Rectal smooth muscle tissue (tissue), 1 donor: Measurements from ENCODE around the gene CTAGE9.
"Not testable (repeated sequence)": the region's sequence is repeated elsewhere in the genome, so short reads cannot be mapped to it uniquely, and the experiment has no call there.

ENCODE experiments used
- H3K27ac ChIP-seq: one replicate; pipeline ENCODE4 v1.7.0; 2013; ENCODE audit warnings: low read depth, low read length, inconsistent platforms
- H3K27me3 ChIP-seq: one replicate; pipeline ENCODE4 v1.7.0; 2013; ENCODE audit warnings: low read length; ENCODE audit not compliant: control insufficient read depth, insufficient read depth
- H3K36me3 ChIP-seq: one replicate; pipeline ENCODE4 v1.7.0; 2013; ENCODE audit warnings: low read length; ENCODE audit not compliant: control insufficient read depth, insufficient read depth
- H3K4me1 ChIP-seq: one replicate; pipeline ENCODE4 v1.7.0; 2013; ENCODE audit warnings: low read length; ENCODE audit not compliant: control insufficient read depth, insufficient read depth
- H3K4me3 ChIP-seq: one replicate; pipeline ENCODE4 v1.7.0; 2013; ENCODE audit warnings: low read length
- H3K9ac ChIP-seq: one replicate; pipeline ENCODE4 v1.7.0; 2013; ENCODE audit warnings: low read length

CTAGE9 gene, protein sequence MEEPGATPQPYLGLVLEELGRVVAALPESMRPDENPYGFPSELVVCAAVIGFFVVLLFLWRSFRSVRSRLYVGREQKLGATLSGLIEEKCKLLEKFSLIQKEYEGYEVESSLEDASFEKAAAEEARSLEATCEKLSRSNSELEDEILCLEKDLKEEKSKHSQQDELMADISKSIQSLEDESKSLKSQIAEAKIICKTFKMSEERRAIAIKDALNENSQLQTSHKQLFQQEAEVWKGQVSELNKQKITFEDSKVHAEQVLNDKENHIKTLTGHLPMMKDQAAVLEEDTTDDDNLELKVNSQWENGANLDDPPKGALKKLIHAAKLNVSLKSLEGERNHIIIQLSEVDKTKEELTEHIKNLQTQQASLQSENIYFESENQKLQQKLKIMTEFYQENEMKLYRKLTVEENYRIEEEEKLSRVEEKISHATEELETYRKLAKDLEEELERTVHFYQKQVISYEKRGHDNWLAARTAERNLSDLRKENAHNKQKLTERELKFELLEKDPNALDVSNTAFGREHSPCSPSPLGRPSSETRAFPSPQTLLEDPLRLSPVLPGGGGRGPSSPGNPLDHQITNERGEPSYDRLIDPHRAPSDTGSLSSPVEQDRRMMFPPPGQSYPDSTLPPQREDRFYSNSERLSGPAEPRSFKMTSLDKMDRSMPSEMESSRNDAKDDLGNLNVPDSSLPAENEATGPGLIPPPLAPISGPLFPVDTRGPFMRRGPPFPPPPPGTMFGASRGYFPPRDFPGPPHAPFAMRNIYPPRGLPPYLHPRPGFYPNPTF

DNA sequence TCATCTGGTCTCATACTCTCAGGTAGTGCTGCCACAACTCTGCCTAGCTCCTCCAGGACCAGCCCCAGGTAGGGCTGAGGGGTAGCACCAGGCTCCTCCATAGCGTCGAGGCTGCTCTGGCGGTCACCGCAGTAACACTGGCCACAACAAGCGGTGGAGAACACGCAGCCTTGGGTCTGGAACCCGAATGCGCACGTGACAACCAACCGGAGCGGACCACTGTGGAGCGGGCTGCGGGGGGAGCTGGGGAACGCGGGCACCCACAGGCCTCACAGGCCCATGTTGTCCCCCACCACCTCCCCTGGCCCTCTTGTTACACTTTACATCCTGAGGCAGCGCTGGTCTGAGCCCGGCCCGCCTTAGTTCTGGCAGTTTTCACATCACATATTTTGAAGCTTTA, at the start of gene CTAGE9:
Gene CTAGE9, minus strand, starts transcription at position 101 of the 400 bp plus-strand sequence. Its CDS starts 0 bp downstream, at position 101.
- not testable (repeated sequence) for H3K4me1 ChIP-seq, H3K36me3 ChIP-seq, H3K27ac ChIP-seq, H3K9ac ChIP-seq, H3K4me3 ChIP-seq, H3K27me3 ChIP-seq

DNA sequence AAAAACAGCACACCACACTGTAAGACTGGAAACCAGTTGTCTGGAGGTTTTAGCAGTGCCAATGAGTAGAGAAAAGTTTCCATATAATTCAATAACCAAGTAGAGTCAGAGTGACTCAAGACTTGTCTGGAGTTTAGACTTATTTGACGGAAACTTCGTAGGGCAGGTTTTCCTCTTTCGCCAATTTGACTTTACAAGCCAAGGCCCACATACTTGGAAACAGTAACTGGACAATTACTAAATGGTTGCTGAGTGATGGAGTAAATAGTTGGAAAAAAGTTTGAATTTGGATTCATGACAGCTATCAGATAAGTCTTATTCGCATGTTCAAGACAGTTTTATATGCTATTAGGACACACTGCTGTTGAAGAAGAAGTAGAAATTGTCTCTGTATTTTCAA, 48.1 kb upstream of the CTAGE9 start:
- Histone ChIP-seq H3K27me3 (no peaks in the 10 kb centered on the region), H3K36me3 (no peaks in the 10 kb centered on the region), H3K27ac (no peak overlapping the region), H3K9ac (no peak overlapping the region), H3K4me1 (no peaks in the 10 kb centered on the region), H3K4me3 (no peak overlapping the region)

DNA sequence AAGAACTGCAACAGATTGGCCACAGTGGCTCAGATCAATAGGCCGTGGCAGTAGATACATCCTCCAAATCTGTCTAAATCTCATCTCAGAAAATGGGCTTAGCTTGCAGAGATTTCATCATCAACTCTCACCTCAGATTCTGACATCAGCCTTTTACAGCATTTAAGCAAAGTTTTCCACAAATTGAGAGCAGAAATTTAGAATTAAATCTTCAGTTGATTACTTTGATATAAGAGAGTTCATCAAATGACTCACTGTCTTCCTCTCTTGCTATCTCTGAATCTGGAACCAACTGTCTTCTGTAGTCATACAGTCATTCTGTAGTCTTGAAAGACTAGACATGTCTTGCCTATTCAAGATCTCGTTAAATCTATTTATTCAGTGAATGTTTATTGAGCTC, 45.2 kb upstream of the CTAGE9 start:
- Histone ChIP-seq H3K27ac (no peak overlapping the region), H3K4me1 (no peaks in the 10 kb centered on the region), H3K9ac (no peak overlapping the region), H3K4me3 (no peak overlapping the region), H3K27me3 (no peaks in the 10 kb centered on the region), H3K36me3 (no peaks in the 10 kb centered on the region)

DNA sequence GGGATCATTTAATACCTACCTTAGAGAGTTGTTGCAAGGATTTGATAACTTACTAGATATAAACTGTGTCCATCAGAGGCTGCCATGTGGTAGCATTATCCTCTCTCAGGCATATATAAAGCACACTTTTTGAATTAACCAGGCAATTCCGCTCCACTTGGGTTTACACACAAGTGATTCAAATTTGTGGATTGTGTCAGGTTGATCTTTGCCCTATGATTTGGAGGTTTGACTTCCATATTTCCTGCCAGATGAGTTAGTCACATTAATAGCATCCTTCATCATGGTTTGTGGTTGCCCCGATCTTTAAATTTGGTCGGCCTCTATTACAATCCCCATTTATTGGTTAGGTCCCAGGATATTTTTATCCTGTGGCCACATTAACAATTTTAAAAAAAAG, 44.8 kb upstream of the CTAGE9 start:
- no peaks in the 10 kb centered on the region for H3K36me3 ChIP-seq
- H3K9ac ChIP-seq, result no peak overlapping the region
- no peaks in the 10 kb centered on the region for H3K4me1 ChIP-seq
- H3K27ac ChIP-seq, result no peak overlapping the region
- H3K4me3 ChIP-seq, result no peak overlapping the region
- no peaks in the 10 kb centered on the region for H3K27me3 ChIP-seq

DNA sequence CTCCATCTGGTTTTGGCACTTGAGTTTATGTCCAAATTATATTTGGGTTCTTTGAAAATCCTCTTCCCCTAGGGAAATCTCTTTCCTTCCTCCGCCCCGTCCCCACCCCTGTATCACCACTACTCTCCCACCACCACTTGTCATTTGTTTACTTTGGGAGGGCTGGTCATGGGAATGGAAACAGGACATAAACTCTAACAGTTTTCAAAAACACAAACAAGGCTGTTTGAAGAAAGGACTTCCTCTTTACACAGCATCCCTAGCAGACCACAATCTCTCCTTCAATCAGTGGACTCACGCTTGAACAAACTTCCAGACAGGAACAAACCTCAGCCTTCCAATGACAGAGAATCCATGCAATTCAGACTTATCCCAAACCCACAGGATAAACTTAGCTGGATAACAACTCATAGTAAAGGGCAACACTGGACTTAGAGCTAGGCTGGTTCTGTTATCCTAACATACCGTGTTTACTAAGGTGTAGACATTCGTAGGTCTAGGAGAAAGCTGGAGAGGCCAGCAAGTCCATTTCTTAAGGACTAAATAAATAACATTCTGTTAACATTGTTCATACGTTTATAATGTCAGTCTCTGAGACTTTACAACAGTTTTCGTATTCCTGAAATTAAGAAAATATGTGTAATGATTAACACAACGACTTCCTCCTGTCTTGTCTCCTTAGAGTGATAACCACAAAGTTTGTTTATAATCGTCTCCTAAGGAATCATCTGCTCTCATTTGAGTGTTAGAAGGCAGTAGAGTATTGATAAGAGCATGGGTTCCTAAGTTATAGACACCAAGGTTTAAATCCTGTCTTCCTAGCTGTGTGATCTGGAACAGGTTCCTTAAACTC, 44.1 kb upstream of the CTAGE9 start:
- Histone ChIP-seq H3K4me1 (no peaks in the 10 kb centered on the region), H3K9ac (no peak overlapping the region), H3K4me3 (no peak overlapping the region), H3K27ac (no peak overlapping the region), H3K36me3 (no peaks in the 10 kb centered on the region), H3K27me3 (no peaks in the 10 kb centered on the region)

DNA sequence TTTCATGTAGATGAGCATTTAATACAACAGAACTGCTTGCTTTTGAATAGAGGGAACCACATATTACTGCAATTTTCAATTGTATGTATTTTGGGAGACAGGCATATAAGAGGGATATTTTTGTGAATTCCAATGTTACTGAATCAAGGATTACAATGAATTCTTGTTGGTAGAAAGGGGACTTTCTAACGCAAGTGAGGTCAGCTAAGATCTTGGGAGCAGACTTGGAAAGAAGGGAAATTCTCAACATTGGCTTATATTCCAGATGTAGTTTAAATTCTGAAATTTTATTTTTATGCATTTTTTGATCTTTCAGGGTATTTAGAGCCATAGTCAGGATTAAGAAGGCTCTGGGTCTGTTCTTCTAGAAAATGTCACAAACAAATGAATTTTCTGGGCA, 43.3 kb upstream of the CTAGE9 start:
- Histone ChIP-seq H3K4me1 (no peaks in the 10 kb centered on the region), H3K4me3 (no peak overlapping the region), H3K9ac (no peak overlapping the region), H3K27me3 (no peaks in the 10 kb centered on the region), H3K27ac (no peak overlapping the region), H3K36me3 (no peaks in the 10 kb centered on the region)

DNA sequence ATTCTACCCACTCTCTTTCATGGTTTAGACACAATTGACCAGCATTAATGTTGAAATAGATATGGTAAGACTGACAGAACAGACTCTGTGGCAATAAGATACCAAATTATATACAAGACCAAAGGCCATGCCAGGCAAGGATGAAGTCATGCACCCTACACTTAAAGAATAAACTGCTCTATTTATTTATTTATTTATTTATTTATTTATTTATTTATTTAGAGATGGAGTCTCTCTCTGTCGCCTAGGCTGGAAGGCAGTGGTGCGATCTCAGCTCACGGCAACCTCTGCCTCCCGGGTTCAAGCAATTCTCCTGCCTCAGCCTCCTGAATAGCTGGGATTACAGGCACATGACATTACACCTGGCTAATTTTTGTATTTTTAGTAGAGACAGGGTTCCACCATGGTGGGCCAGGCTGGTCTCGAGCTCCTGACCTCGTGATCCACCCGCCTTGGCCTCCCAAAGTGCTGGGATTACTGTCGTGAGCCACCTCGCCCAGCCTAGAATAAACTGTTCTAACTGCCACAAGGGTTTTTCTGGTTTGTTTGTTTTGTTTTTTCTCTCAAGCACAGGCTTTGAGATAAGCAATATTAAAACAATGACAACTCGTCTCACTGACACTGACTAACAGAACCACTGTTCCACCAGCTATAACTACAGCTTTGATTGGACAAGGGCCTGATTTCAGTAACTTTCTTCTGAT, 40.3 kb upstream of the CTAGE9 start:
- not testable (repeated sequence) for H3K27ac ChIP-seq, H3K36me3 ChIP-seq, H3K4me3 ChIP-seq, H3K4me1 ChIP-seq, H3K9ac ChIP-seq, H3K27me3 ChIP-seq

DNA sequence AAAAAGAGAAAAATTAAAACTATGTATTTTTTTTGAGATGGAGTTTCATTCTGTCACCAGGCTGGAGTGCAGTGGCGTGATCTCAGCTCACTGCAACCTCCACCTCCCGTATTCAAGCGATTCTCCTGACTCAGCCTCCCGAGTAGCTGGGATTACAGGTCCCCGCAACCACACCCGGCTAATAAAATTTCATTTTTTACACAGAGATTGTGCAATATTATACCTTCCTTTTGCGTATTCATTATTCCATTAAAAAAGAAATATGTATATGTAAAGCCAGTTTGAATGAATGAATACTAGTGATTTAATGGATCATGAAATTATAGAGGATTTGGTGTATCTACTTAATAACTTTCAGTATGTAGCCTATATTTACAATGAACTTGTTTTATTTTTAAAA, 38.2 kb upstream of the CTAGE9 start:
- Histone ChIP-seq H3K36me3 (no peaks in the 10 kb centered on the region), H3K4me1 (no peaks in the 10 kb centered on the region), H3K27ac (no peak overlapping the region)

DNA sequence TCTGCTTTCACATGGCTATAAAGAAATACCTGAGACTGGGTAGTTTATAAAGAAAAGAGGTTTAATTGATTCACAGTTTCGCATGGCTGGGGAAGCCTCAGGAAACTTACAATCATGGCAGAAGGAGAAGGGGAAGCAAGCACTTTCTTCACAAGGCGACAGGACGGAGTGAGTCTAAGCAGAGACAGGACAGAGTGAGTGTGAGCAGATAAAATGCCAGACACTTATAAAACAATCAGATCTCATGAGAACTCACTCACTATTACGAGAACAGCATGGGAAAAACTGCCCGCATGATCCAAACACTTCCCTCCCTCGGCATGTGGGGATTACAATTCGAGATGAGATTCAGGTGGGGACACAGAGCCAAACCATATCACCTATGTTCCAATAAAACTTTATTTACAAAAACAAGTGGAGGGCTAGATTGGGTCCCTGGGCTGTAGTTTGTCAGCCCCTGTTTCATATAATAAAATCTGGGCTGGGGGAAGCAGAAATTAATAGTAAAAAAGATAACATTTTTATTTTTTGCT, 37.1 kb upstream of the CTAGE9 start:
- H3K4me1 ChIP-seq, result no peaks in the 10 kb centered on the region
- no peaks in the 10 kb centered on the region for H3K36me3 ChIP-seq
- H3K9ac ChIP-seq, result no peak overlapping the region
- no peaks in the 10 kb centered on the region for H3K27me3 ChIP-seq
- no peak overlapping the region for H3K4me3 ChIP-seq
- no peak overlapping the region for H3K27ac ChIP-seq

More for the DNA sequence above, 38.2 kb upstream of the CTAGE9 start:
- no peak overlapping the region for H3K9ac ChIP-seq
- no peak overlapping the region for H3K4me3 ChIP-seq
- no peaks in the 10 kb centered on the region for H3K27me3 ChIP-seq

DNA sequence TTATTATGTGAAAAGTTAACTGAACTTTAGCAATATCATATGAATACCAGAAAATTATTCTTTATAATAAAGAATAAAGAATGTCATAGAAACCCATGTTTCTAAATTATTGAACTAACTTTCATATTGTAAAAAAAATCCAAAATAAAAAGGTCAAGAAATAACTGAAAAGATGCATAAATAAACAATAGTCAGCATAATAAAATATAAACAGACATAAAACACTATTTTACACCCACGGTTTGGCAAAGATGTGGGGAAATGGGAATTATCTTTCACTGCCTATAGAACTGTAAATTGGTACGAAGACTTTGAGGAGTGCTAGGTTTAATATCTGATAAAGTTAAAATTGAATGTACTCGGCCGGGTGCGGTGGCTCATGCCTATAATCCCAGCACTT, 34.7 kb upstream of the CTAGE9 start:
- Histone ChIP-seq H3K9ac (no peak overlapping the region), H3K4me3 (no peak overlapping the region), H3K36me3 (no peaks in the 10 kb centered on the region), H3K27ac (no peak overlapping the region), H3K27me3 (no peaks in the 10 kb centered on the region), H3K4me1 (no peaks in the 10 kb centered on the region)

DNA sequence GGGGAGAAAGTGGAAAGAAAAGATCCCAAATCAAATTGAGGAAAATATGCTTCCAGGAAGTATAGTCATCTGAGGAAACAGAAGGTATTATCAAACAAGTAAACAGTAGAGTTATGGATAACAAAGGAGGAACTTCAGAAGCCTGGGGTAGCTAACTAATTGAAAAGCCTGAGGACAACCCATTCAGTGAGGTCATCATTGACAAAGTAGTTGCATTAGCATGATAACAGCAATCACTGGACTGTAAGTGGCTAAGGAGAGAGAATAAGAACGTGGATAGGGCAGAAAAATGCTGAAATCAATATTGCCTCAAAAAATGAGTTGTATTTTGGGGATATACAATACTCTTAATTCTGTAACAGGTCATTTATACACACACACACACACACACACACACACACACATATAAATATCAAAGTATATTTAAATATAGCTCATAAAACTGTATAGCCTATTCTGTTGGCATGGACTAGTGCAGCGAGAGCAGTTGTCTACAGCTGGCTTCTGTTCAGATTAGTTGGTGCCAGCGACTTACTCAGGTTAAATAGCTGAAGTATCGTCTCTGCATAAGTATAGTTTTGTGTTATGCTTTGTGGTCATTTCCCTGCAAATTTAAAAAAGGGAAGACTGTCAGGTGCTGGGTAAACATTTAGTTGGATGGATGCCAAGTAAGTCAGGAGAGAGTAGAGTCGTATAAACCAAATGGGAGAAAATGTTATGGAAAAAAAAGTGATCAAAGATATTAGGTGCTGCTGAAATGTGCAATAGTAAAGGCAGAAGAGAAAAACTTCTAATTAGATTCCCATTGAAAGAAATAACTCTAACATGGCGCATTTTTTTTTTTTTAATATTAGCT, 33.8 kb upstream of the CTAGE9 start:
- Histone ChIP-seq H3K27ac (no peak overlapping the region), H3K9ac (no peak overlapping the region), H3K4me1 (no peaks in the 10 kb centered on the region), H3K4me3 (no peak overlapping the region), H3K27me3 (no peaks in the 10 kb centered on the region), H3K36me3 (no peaks in the 10 kb centered on the region)
